MCF 10A (cell line): ENCODE results near the gene BDKRB2. TPM values are rescaled to one million over a fixed set of nuclear protein-coding genes. Genes with fewer than 3 reads are reported as not detected.

Source experiments
- BruUV-seq: library from RNA; stranded (reverse); fragments of 400-500 nt; replicated peaks from 2 replicates; lab custom pipeline; 2021; lab: Mats Ljungman, UMichigan
- CTCF ChIA-PET: fragments of 300-600 bp; sonication (Branson Sonifier 250); formaldehyde crosslinking; extraction: SDS; loops from one replicate; lab custom pipeline; 2021; ENCODE audit warnings: antibody characterized with exemption, inconsistent platforms; lab: Yijun Ruan, JAX
- POLR2A ChIA-PET: fragments of 300-600, 350-650 bp; sonication (Branson Sonifier 250); formaldehyde crosslinking; extraction: SDS; loops from one replicate; lab custom pipeline; 2020; ENCODE audit warnings: antibody characterized with exemption, inconsistent platforms; lab: Yijun Ruan, JAX
- DNase-seq: peaks from one replicate; pipeline ENCODE4 v3.0.0-alpha.2; 2018; ENCODE audit not compliant: unreplicated experiment
- H3K27ac Mint-ChIP-seq: one replicate; pipeline ENCODE4 v1.8.0; 2022; ENCODE audit warnings: mild to moderate bottlenecking, low read depth, mixed read lengths; ENCODE audit not compliant: unreplicated experiment
- H3K27me3 Mint-ChIP-seq: one replicate; pipeline ENCODE4 v1.8.0; 2022; ENCODE audit warnings: mixed read lengths; ENCODE audit not compliant: insufficient read depth, unreplicated experiment
- H3K36me3 Mint-ChIP-seq: one replicate; pipeline ENCODE4 v1.8.0; 2022; ENCODE audit warnings: mild to moderate bottlenecking, moderate library complexity, mixed read lengths; ENCODE audit not compliant: insufficient read depth, unreplicated experiment
- H3K4me1 Mint-ChIP-seq: one replicate; pipeline ENCODE4 v1.8.0; 2022; ENCODE audit warnings: mixed read lengths; ENCODE audit not compliant: insufficient read depth, unreplicated experiment
- H3K4me3 Mint-ChIP-seq: one replicate; pipeline ENCODE4 v1.8.0; 2022; ENCODE audit warnings: mild to moderate bottlenecking, moderate library complexity, mixed read lengths; ENCODE audit not compliant: unreplicated experiment
- H3K9me3 Mint-ChIP-seq: one replicate; pipeline ENCODE4 v1.8.0; 2022; ENCODE audit warnings: mixed read lengths; ENCODE audit not compliant: unreplicated experiment
- CTCF ChIP-seq: fragments of 200-600 bp; IDR thresholded peaks from one replicate; pipeline ENCODE4 v1.8.0; 2022; ENCODE audit warnings: antibody characterized with exemption, mild to moderate bottlenecking; ENCODE audit not compliant: unreplicated experiment
- intact Hi-C: fragments of 100-400 bp; cut with micrococcal nuclease; formaldehyde crosslinking; loops from 2 replicates; pipeline ENCODE4 v1.14.1; 2022
- total RNA-seq: library from RNA; stranded (reverse); gene quantifications from 2 replicates; pipeline ENCODE4 v1.2.3, GENCODE V29; 2022

The BDKRB2 gene
- total RNA-seq, 1 experiment from 2014 or later = 2.8 TPM

GRCh38 chr14:96254687-96255086 lies 50.0 kb downstream of the BDKRB2 start:
- Mint-ChIP-seq H3K4me3 (no peak overlapping the region), H3K4me1 (peaks cover 33% of the 10 kb centered on the region), H3K27me3 (no peaks in the 10 kb centered on the region), H3K36me3 (no peaks in the 10 kb centered on the region), H3K9me3 (no peaks in the 10 kb centered on the region), H3K27ac (no peak overlapping the region)
- intact Hi-C loops = no loop called here
- ChIA-PET POLR2A (interaction anchor here (2.3 to 3.3 kb wide), 2 partner anchors 14 to 50 kb away, joined by 8 to 21 read pairs; partner anchors contain the start of gene BDKRB2), CTCF (interaction anchor here (1.3 to 3.7 kb wide), 2 partner anchors 21 to 198 kb away, joined by 3 to 18 read pairs; no protein-coding TSS in a partner anchor)
- TF ChIP-seq CTCF = no peak
- DNase-seq = no peak
- no TSS peak for BruUV-seq

GRCh38 chr14:96255501-96256366 lies 51.1 kb downstream of the BDKRB2 start, which contains the start of gene BDKRB1:
Gene BDKRB1, plus strand, starts transcription at chr14:96256210. Its CDS starts 7,473 bp downstream, at chr14:96263683.
- Mint-ChIP-seq H3K36me3 (no peaks in the 10 kb centered on the region), H3K9me3 (no peaks in the 10 kb centered on the region), H3K27ac (peak within 1 kb of the TSS; percentile 39), H3K4me1 (peaks cover 36% of the 10 kb centered on the region), H3K27me3 (no peaks in the 10 kb centered on the region), H3K4me3 (peak within 1 kb of the TSS; percentile 39)
- peak; percentile 86 for DNase-seq
- intact Hi-C loops = loop anchor here (1.0 kb wide), 1 partner anchor 12 kb away; no protein-coding TSS in a partner anchor
- CTCF ChIA-PET = interaction anchor here (0.6 to 3.7 kb wide), 8 partner anchors 9 to 199 kb away, joined by 3 to 18 read pairs (median 3); no protein-coding TSS in a partner anchor
- no TSS peak for BruUV-seq
- POLR2A ChIA-PET = interaction anchor here (0.7 to 3.3 kb wide), 18 partner anchors 9 to 1911 kb away, joined by 3 to 21 read pairs (median 4); partner anchors contain the start of gene BDKRB2
- TF ChIP-seq CTCF = no peak

DNA sequence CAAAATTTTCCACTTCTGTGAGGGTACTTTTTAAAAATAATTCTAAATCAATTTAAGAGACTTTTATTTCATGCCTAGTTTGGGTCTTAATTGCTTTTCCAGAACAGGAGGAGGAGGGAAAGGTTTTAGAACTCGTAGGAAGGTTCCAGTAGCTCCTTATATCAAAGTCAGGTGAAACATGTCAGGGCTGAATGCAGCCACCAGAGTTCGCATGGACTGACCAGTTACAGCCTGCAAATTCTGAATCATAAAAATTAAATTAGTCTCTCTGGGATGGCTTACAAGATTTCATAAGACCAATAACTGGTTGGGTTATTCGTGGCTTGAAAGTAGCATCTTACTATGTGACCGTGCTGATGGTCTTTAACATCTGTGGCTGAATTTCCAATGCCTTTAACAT lies 51.8 kb downstream of the BDKRB2 start:
- ChIA-PET POLR2A (interaction anchor here (0.7 to 3.3 kb wide), 19 partner anchors 9 to 1912 kb away, joined by 3 to 21 read pairs (median 4); partner anchors contain the start of gene BDKRB2), CTCF (interaction anchor here (0.6 to 3.7 kb wide), 7 partner anchors 9 to 156 kb away, joined by 3 to 18 read pairs (median 3); no protein-coding TSS in a partner anchor)
- H3K27ac Mint-ChIP-seq = peak overlapping the region; percentile 39
- peaks cover 42% of the 10 kb centered on the region for H3K4me1 Mint-ChIP-seq
- no peaks in the 10 kb centered on the region for H3K27me3 Mint-ChIP-seq
- H3K9me3 Mint-ChIP-seq = no peaks in the 10 kb centered on the region
- TF ChIP-seq CTCF = peak; percentile 11
- H3K4me3 Mint-ChIP-seq = peak overlapping the region; percentile 39
- intact Hi-C loops = loop anchor here (1.0 kb wide), 1 partner anchor 11 kb away; no protein-coding TSS in a partner anchor
- no peaks in the 10 kb centered on the region for H3K36me3 Mint-ChIP-seq
- DNase-seq = peak; percentile 71
- BruUV-seq = no TSS peak
